ENCODE data around the gene IMMP2L. TPM values are rescaled to one million over a fixed set of nuclear protein-coding genes. Genes with fewer than 3 reads are reported as not detected.
"Not testable (repeated sequence)": the region's sequence is repeated elsewhere in the genome, so short reads cannot be mapped to it uniquely, and the experiment has no call there.

IMMP2L gene
- total RNA-seq, 1 donor from 2014 or later = 14.8 TPM

GRCh38 chr7:111505422-111505821, 56.9 kb downstream of the IMMP2L start:
- DNase-seq = not testable (repeated sequence)

GRCh38 chr7:111501799-111502198, 60.5 kb downstream of the IMMP2L start:
- not testable (repeated sequence) for DNase-seq

GRCh38 chr7:111499027-111499426, 63.3 kb downstream of the IMMP2L start:
- DNase-seq = no peak

DNA sequence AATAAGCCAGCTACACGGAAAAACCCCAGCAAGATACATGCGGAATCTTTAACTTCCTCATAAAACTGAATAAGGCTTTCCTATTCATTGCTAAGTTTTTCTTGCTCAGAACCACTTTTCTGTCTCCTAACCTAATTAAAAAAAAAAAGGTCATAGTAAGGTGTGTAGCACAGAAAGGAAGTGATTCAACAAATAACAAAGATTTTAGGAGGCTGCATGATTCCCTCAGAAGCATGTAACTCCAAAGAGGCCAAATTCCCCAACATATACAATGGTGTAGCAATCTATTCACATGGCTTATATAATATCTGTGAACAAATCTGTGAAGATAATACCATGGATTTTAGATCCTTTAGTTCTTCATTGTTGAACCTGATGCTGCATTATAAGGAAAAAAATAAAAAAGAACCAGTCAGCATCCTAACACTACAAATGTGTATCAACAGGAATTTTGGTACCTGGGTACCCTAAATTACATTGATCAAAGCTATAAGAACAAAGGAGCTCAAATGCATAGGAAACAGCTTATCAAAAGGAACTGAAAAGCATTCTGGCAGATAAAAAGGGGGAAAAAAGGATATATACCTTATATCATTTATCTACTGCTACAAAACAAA, 63.8 kb downstream of the IMMP2L start:
- DNase-seq = no peak

DNA sequence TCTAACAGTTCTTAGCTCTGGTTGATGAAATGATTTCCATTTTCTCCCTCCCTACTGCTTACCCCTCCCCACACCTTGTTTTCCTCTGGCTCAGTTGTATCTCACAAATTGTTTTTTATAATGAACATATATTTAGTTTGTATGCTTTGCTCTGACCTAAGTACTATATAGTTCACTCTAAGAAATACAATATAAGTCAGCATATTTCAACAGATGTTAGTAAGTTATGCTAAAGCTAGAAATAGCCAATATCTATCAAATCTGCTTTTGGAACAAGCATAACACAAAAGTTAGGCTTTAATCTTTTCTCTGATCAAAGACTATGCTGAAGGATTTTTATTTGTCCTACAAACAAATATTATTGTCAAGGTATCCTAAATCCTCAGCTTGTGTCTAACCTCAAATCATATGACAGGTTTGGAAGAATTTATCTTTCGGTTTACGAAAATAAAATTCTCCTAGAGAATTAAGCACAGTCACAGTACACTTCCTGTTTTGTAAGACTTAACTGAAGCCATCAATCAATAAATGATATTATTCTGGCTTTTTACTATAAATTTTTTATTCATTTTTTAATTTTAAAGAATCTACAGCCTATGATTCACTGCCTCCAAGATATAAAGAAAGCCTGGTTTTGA, 67.0 kb downstream of the IMMP2L start:
- no peak for DNase-seq

GRCh38 chr7:111492234-111492633, 70.1 kb downstream of the IMMP2L start:
- no peak for DNase-seq

- DNase-seq = no peak
Observed at GRCh38 chr7:111486472-111487142, 75.7 kb downstream of the IMMP2L start.

- no peak for DNase-seq
Observed at GRCh38 chr7:111485701-111486380, 76.5 kb downstream of the IMMP2L start.

DNA sequence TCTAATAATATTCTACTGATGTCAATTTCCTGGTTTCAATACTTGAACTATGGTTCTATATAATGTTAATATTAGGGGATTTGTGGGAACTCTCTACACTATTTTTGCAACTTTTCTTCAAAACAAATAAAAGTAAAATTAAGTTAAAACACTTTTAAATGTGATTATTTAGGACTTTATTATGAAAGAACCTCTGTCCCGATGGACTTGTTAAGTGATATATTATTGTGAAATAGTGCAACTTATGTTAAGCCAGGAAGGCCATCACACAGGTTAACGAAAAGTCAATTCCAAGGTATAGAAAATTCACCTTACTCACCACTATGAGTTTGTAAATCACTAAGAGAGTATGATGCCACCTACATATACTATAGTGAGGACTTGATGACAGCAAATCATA, 79.2 kb downstream of the IMMP2L start:
- DNase-seq = no peak

GRCh38 chr7:111477462-111478225, 84.6 kb downstream of the IMMP2L start:
- no peak for DNase-seq

GRCh38 chr7:111476586-111477293, 85.6 kb downstream of the IMMP2L start:
- DNase-seq = no peak

DNA sequence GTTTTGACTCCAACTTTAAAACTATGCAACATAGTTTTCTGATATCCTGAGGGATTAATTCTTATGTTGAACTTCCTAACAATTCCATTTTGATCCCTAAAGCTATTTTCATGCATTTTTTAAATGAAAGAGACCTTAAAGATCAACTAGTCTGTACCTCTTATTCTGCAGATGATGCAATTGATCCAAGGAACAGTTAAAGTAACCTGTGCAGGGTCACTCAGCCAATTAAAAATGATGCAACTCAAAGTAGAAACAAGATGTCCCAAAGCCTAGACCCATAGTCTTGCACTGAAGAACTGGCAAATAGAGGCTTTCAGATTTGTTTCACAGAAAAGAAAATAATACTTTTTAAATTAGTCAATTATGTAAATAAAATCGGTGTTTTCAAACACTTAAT, 86.3 kb downstream of the IMMP2L start:
- DNase-seq = no peak

- DNase-seq = no peak
Observed at GRCh38 chr7:111475419-111475748, 86.9 kb downstream of the IMMP2L start.

- DNase-seq = no peak
Observed at GRCh38 chr7:111474723-111475418, 87.4 kb downstream of the IMMP2L start.

DNA sequence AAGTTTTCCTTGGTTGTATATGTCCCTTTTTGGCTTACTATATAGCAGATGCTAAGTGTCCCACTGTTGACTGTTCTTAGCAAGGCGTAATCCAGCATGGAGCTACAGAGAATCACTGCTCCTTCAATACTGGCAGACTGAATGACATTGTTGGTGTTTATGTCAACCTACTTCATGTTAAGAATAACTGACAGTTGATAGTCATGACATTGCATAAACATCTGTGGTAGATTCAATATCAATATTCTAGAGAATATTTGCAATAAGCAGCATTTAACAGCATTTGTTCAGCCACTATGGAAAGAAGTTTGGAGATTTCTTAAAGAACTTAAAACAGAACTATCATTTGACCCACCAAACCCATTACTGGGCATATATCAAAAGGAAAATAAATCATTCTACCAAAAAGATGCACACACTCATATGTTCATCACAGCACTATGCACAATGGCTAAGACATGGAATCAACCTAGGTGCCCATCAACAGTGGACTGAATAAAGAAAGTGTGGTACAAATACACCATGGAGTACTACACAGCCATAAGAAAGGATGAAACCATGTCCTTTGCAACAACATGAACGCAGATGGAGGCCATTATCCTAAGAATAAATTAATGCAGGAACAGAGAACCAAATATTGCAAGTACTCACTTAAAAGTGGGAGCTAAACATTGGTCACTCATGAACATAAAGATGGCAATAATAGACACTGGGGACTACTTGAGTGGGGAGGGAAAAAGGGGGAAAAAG, 88.7 kb downstream of the IMMP2L start:
- no peak for DNase-seq

DNA sequence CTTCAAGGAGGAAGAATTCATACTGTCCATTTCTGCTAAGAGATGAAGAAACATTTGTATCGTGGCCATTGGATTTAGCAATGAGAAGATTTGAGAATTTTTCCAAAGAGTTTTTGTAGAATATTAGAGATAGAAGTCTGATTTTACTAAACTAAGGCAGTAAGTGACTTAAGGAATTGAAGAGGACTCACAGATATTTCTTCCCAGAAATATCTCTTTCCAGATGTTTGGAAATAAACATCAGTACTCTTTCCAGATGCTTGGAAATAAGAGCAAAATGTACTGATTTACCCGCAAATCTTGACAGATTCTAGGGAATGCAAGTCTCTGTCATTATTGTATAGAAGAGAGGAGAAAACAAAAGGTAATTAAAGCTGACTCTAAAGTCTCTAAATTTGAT, 91.3 kb downstream of the IMMP2L start:
- no peak for DNase-seq

DNA sequence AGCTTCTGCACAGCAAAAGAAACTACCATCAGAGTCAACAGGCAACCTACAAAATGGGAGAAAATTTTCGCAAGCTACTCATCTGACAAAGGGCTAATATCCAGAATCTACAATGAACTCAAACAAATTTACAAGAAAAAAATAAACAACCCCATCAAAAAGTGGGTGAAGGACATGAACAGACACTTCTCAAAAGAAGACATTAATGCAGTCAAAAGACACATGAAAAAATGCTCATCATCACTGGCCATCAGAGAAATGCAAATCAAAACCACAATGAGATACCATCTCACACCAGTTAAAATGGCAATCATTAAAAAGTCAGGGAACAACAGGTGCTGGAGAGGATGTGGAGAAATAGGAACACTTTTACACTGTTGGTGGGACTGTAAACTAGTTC, 92.4 kb downstream of the IMMP2L start:
- DNase-seq = not testable (repeated sequence)

DNA sequence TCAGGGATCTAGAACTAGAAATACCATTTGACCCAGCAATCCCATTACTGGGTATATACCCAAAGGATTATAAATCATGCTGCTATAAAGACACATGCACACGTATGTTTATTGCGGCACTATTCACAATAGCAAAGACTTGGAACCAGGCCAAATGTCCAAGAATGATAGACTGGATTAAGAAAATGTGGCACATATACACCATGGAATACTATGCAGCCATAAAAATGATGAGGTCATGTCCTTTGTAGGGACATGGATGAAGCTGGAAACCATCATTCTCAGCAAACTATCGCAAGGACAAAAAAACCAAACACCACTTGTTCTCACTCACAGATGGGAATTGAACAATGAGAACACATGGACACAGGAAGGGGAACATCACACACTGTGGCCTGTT, 96.5 kb downstream of the IMMP2L start:
- DNase-seq = not testable (repeated sequence)

DNA sequence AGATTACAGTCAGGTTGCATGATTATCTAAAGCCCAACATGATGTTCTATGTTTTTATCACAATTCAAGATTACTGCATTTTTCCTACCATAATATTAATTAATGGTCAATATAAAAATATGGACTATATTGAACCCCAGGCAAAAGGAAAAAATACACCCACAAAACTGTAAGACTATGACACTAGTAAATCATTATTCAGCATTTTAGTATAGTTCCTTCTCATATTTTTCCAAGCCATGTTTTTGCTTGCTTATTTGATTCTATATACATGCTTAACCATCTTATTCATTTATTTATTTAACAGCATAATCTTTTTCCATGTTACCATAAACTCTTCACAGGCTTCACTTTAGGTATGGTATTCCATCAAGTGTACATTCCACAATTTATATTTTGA, 101.6 kb downstream of the IMMP2L start:
- no peak for DNase-seq

DNA sequence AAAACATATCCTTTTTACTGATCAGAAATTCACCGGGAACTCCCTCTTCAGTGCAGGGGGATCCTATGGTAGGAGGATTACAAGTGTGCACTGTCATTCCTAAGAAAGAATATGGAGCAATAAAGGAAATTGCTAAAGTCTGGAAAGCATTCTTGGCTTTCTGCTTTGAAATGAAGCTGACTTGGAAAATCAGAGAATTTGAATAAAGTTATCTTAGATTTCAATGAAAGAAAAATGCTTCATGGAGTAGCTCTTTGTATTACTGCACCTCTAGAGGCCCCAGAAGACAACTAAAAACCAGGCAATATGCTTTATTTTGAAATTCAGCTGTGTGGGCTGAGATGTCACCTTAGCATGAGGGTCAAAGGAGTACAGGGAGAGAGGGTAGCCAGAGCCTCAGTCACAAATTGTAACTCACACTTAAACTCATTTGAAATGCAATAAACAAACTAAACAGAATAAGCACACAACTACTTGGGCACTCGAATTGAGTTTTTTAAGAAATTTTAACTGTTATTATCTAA, 102.5 kb downstream of the IMMP2L start:
- DNase-seq = no peak

All from occipital lobe (tissue), 2 donors.